GM12874 (cell line): ENCODE results near the gene CCNI.

Source experiments
- CTCF ChIP-seq: IDR thresholded peaks from 2 replicates; pipeline ENCODE4 v1.5.1; 2011; ENCODE audit warnings: low read depth, mild to moderate bottlenecking, control low read depth, low read length, moderate library complexity; ENCODE audit not compliant: insufficient read depth

The CCNI gene

GRCh38 chr4:77094496-77094895 is 18.7 kb upstream of the CCNI start:
- TF ChIP-seq CTCF, result no peak

- TF ChIP-seq CTCF, result no peak
Measured at GRCh38 chr4:77093401-77093800, 17.6 kb upstream of the CCNI start.

GRCh38 chr4:77092975-77093374 is 17.2 kb upstream of the CCNI start:
- TF ChIP-seq CTCF, result no peak

- no peak for TF ChIP-seq CTCF
Measured at GRCh38 chr4:77089866-77090265, 14.1 kb upstream of the CCNI start.

- TF ChIP-seq CTCF, result no peak
Measured at GRCh38 chr4:77084019-77084639, 8.3 kb upstream of the CCNI start.

GRCh38 chr4:77082886-77083608 is 7.3 kb upstream of the CCNI start:
- no peak for TF ChIP-seq CTCF

GRCh38 chr4:77079281-77079680 is 3.5 kb upstream of the CCNI start:
- no peak for TF ChIP-seq CTCF
